Aorta (tissue), 4 donors: ENCODE measurements around the gene GNB1. TPM values are rescaled to one million over a fixed set of nuclear protein-coding genes. Genes with fewer than 3 reads are reported as not detected.

ENCODE experiments used
- polyA plus RNA-seq, 2 donors: library from polyadenylated mRNA; stranded (reverse); fragments of 200-250 nt; gene quantifications; one replicate each; pipeline ENCODE4 v1.2.3, GENCODE V29; 2013
- total RNA-seq, 2 donors: library from RNA; stranded (reverse); fragmentation: NEBNext Ultra II Directional; extraction: Animal tissue kit (Norgen Biotek cat#: 25700); gene quantifications; one replicate each; pipeline ENCODE4 v1.2.1, GENCODE V29; 2021
- donor health status: healthy with polysubstance abuse.
- donor health status: Bipolar disorder and iron deficiency.
- donor health status: DM: no; HTN: no; CAD: no.
- donor health status: DM: yes; HTN: yes; CAD: no.

Gene GNB1
- total and polyA plus RNA-seq, 4 donors: 142 to 312 (median 248) TPM

Other genes with a start within 250 kb of the GNB1 start
- gene CDK11B, start 232.1 kb downstream of the GNB1 start, total RNA-seq: 10 to 100 TPM; 25.2 to 27.0 TPM
- gene CDK11B, start 232.1 kb downstream of the GNB1 start, polyA plus RNA-seq: 10 to 100 TPM; 42.3 to 44.7 TPM
- gene SLC35E2B, start 198.3 kb downstream of the GNB1 start, total RNA-seq: 10 to 100 TPM; 25.2 to 53.5 TPM
- 10 to 100 TPM in 1 of 2 donors, 1 to 10 TPM in 1; 8.1 to 32.0 TPM for gene SLC35E2B, start 198.3 kb downstream of the GNB1 start, polyA plus RNA-seq
- 10 to 100 TPM; 52.7 to 53.1 TPM for gene CDK11A, start 166.7 kb downstream of the GNB1 start, total RNA-seq
- 10 to 100 TPM; 26.3 to 56.3 TPM for gene CDK11A, start 166.7 kb downstream of the GNB1 start, polyA plus RNA-seq
- 10 to 100 TPM; 76.0 to 79.2 TPM for gene NADK, start 112.6 kb downstream of the GNB1 start, total RNA-seq
- gene NADK, start 112.6 kb downstream of the GNB1 start, polyA plus RNA-seq: 10 to 100 TPM; 66.0 to 87.7 TPM
- gene CALML6, start 24.2 kb upstream of the GNB1 start, total RNA-seq: 1 to 10 TPM in 1 of 2 donors, not detected in 1; 1.1 TPM
- gene CALML6, start 24.2 kb upstream of the GNB1 start, polyA plus RNA-seq: 1 to 10 TPM in 1 of 2 donors, not detected in 1; 4.5 TPM
- not detected for gene TMEM52, start 28.2 kb upstream of the GNB1 start, total RNA-seq
- under 1 TPM in 1 of 2 donors, not detected in 1; 0.13 TPM for gene TMEM52, start 28.2 kb upstream of the GNB1 start, polyA plus RNA-seq
- gene CFAP74, start 112.7 kb upstream of the GNB1 start, total RNA-seq: under 1 TPM in 1 of 2 donors, not detected in 1; 0.36 TPM
- not detected for gene CFAP74, start 112.7 kb upstream of the GNB1 start, polyA plus RNA-seq
- 1 to 10 TPM in 1 of 2 donors, under 1 TPM in 1; 0.49 to 1.2 TPM for gene GABRD, start 128.3 kb upstream of the GNB1 start, total RNA-seq
- gene GABRD, start 128.3 kb upstream of the GNB1 start, polyA plus RNA-seq: not detected
- gene PRKCZ, start 159.3 kb upstream of the GNB1 start, total RNA-seq: 1 to 10 TPM; 3.2 to 5.2 TPM
- 10 to 100 TPM in 1 of 2 donors, 1 to 10 TPM in 1; 1.5 to 23.2 TPM for gene PRKCZ, start 159.3 kb upstream of the GNB1 start, polyA plus RNA-seq